HL-60 (cell line): Measurements from ENCODE around the gene PREB.

ENCODE experiments used
- POLR2AphosphoS5 ChIP-seq: IDR thresholded peaks from 2 replicates; pipeline ENCODE4 v1.6.1; 2012; ENCODE audit warnings: low read depth
- TF ChIP-seq, protein P1 (sequence below): IDR thresholded peaks from one replicate; pipeline ENCODE4 v1.5.1; 2011; ENCODE audit warnings: low read length, control low read depth, inconsistent platforms; ENCODE audit not compliant: insufficient read depth

DNA sequence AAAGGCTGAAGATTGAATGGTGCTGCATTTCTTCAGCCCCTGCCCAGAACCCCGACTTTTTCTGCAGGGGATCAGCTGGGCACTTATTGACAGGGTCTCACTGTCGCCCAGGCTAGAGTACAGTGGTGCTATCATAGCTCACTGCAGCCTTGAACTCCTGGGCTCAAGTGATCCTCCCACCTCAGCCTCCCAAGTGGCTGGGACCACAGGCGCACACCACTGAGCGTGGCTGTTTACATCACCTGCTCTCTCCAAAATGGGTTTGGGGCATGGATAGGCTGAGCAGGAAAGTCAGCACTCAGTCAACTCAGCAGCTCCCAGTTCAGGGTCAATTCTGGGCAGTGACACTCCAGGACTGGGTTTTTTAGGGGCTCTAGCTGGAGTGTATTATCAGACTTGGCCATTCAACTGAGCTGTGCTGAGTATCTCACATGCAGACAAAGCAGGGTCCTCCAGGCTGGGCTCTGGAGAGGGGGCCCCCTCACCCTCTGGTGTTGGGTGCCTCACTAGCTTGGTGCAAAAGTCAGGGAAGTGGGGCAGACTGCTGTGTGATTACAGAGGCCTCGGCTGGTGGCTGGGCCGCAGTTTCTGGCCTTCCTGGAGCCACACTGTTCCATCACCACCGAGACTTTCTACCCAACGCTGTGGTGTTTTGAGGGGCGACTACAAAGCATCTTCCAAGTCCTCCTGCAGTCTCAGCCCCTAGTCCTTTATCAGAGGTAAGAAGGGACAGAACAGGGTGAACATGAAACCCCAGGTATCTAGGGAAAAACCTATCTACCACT lies 6.4 kb downstream of the PREB start:
- TF ChIP-seq POLR2AphosphoS5 = no peak; the same call in 1 of the 2 replicates
- TF ChIP-seq, protein P1, sequence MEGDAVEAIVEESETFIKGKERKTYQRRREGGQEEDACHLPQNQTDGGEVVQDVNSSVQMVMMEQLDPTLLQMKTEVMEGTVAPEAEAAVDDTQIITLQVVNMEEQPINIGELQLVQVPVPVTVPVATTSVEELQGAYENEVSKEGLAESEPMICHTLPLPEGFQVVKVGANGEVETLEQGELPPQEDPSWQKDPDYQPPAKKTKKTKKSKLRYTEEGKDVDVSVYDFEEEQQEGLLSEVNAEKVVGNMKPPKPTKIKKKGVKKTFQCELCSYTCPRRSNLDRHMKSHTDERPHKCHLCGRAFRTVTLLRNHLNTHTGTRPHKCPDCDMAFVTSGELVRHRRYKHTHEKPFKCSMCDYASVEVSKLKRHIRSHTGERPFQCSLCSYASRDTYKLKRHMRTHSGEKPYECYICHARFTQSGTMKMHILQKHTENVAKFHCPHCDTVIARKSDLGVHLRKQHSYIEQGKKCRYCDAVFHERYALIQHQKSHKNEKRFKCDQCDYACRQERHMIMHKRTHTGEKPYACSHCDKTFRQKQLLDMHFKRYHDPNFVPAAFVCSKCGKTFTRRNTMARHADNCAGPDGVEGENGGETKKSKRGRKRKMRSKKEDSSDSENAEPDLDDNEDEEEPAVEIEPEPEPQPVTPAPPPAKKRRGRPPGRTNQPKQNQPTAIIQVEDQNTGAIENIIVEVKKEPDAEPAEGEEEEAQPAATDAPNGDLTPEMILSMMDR = no peak
